Measurements from ENCODE around the gene PPBP. TPM values are rescaled to one million over a fixed set of nuclear protein-coding genes. Genes with fewer than 3 reads are reported as not detected.

The PPBP gene
- not detected in 2 replicates for total RNA-seq

DNA sequence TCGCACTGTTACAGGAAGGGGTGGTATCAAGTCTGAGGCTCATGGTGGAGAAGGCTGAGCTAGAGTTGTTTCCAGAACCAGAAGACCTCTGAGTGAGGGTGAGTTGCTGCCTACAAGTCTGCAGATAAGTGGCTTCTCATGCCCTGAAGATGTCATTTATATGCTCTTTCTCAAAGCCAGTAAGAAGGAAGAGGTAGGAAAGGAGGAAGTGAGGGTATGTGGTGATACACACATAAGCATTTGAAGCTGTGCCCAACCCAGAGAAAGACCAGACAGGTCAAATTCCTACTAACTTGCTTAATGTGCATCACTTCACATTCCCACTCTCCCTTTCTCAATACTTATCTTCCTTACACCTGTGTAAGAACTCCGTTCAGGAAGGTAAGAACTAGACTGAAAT, at the start of gene PPBP:
PPBP (minus strand) TSS at position 130 of the 400 bp plus-strand sequence; CDS start at position 43, 87 bp downstream.

GRCh38 chr4:73998040-73999011, 10.3 kb upstream of the PPBP start, which contains the start of gene CXCL5:
Gene CXCL5 (minus strand): TSS chr4:73998677. CDS start chr4:73998581, 96 bp downstream.

Small RNA genes within 50 kb of the gene (small RNA-seq; reads per million reads assigned to genes)
- not detected for gene RN7SL218P (ENCODE audit: low replicate concordance)

Other genes with a start within 250 kb of the PPBP start
- 429 and 639 TPM in 2 replicates for gene CXCL8, start 247.6 kb downstream of the PPBP start, total RNA-seq
- 10.6 and 46.2 TPM in 2 replicates for gene CXCL6, start 151.5 kb downstream of the PPBP start, total RNA-seq
- 0.57 TPM in 1 of 2 replicates, not detected in the other for gene PF4V1, start 134.9 kb downstream of the PPBP start, total RNA-seq
- 128 and 355 TPM in 2 replicates for gene CXCL1, start 118.8 kb downstream of the PPBP start, total RNA-seq
- gene PF4, start 6.2 kb downstream of the PPBP start, total RNA-seq: 0.66 TPM in 1 of 2 replicates, not detected in the other
- gene CXCL5, start 10.5 kb upstream of the PPBP start, total RNA-seq: 8.2 and 19.5 TPM in 2 replicates
- 4.9 and 19.7 TPM in 2 replicates for gene CXCL3, start 50.5 kb upstream of the PPBP start, total RNA-seq
- 5.6 and 53.6 TPM in 2 replicates for gene CXCL2, start 111.0 kb upstream of the PPBP start, total RNA-seq
- gene MTHFD2L, start 169.9 kb upstream of the PPBP start, total RNA-seq: 15.8 and 23.2 TPM in 2 replicates